SK-N-SH (cell line): ENCODE data around the gene SPINT1.

ENCODE experiments used
- CHD2 ChIP-seq: fragments of 150-350 bp; IDR thresholded peaks from 2 replicates; pipeline ENCODE4 v1.6.1; 2018; ENCODE audit warnings: low read length; ENCODE audit not compliant: partially characterized antibody
- EP300 ChIP-seq, 2 experiments: IDR thresholded peaks; 2 replicates each; pipeline versions ENCODE4 v1.4.0 to v1.6.1; 2012; ENCODE audit warnings: borderline replicate concordance in 1 of 2, low read depth in 1 of 2, low read length in 1 of 2
- GABPA ChIP-seq: IDR thresholded peaks from 2 replicates; pipeline ENCODE4 v1.4.0; 2012; ENCODE audit warnings: low read depth, mild to moderate bottlenecking
- JUND ChIP-seq: IDR thresholded peaks from 2 replicates; pipeline ENCODE4 v1.4.0; 2012
- POLR2AphosphoS5 ChIP-seq: IDR thresholded peaks from 2 replicates; pipeline ENCODE4 v1.6.1; 2012; ENCODE audit warnings: low read depth, low read length
- RFX5 ChIP-seq: IDR thresholded peaks from 2 replicates; pipeline ENCODE4 v1.6.1; 2012; ENCODE audit warnings: mild to moderate bottlenecking, improper control_type of control experiment, low read length
- TEAD4 ChIP-seq: IDR thresholded peaks from 2 replicates; pipeline ENCODE4 v1.4.0; 2012; ENCODE audit warnings: mild to moderate bottlenecking, borderline replicate concordance; ENCODE audit not compliant: insufficient read depth
- TF ChIP-seq, protein P1 (sequence below): fragments of 200-600 bp; sonication (generic); IDR thresholded peaks from 2 replicates; pipeline ENCODE4 v1.6.1; 2017; ENCODE audit warnings: antibody characterized with exemption, mild to moderate bottlenecking, moderate library complexity
- TF ChIP-seq, protein P2 (sequence below): IDR thresholded peaks from 2 replicates; pipeline ENCODE4 v1.4.0; 2012; ENCODE audit warnings: low read depth

DNA sequence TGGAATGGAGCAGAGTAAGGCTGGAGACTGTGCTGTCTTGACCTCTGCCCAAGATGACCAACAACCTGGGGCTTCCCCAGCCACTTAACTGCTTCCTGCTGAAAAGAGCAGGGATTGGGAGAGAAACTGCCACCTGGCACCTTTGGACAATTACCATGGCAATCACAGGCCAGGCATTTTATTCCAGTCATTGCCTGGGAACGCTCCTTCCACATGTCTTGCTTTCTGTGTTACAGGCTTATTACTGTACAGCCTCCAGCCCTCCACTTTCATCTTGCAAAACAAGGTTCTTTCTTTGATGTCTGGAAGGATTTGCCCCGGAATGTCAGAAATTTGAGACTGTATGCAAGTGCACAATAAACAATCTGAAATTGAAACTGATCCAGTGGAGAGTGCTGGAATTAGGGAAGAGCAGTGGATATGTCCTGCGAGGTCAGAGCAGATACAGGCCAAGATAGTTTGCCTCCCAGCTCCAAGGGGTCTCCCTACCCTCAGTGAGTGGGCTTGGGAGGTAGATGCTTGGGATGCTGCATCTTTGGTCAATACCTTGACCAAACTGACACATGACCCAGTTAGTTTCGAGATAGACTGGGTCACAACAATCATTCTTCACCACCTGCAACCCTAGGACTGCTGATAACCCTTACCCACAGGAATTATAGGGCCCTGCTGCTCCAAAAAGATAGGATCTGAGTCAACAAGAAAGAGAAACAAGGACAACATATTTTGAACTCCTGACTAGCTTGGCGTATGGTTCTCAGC lies 18.0 kb upstream of the SPINT1 start:
- TF ChIP-seq RFX5 (no peak), CHD2 (no peak), POLR2AphosphoS5 (no peak), JUND (no peak), GABPA (no peak), EP300 (IDR thresholded peaks at IDR 0.05; ENCODE audit: borderline replicate concordance in 1 of 2, low read depth in 1 of 2, low read length in 1 of 2) (no peak), TEAD4 (no peak)
- TF ChIP-seq, protein P1, sequence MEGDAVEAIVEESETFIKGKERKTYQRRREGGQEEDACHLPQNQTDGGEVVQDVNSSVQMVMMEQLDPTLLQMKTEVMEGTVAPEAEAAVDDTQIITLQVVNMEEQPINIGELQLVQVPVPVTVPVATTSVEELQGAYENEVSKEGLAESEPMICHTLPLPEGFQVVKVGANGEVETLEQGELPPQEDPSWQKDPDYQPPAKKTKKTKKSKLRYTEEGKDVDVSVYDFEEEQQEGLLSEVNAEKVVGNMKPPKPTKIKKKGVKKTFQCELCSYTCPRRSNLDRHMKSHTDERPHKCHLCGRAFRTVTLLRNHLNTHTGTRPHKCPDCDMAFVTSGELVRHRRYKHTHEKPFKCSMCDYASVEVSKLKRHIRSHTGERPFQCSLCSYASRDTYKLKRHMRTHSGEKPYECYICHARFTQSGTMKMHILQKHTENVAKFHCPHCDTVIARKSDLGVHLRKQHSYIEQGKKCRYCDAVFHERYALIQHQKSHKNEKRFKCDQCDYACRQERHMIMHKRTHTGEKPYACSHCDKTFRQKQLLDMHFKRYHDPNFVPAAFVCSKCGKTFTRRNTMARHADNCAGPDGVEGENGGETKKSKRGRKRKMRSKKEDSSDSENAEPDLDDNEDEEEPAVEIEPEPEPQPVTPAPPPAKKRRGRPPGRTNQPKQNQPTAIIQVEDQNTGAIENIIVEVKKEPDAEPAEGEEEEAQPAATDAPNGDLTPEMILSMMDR: no peak
- TF ChIP-seq, protein P2, sequence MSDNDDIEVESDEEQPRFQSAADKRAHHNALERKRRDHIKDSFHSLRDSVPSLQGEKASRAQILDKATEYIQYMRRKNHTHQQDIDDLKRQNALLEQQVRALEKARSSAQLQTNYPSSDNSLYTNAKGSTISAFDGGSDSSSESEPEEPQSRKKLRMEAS: no peak
